NCI-H2227 (cell line): ENCODE results near the gene ZNHIT2.
A peak's percentile ranks its signal among the peaks of the same experiment; 100 is the strongest.
"Not testable (repeated sequence)": the region's sequence is repeated elsewhere in the genome, so short reads cannot be mapped to it uniquely, and the experiment has no call there.

Source experiments
- DNase-seq: peaks from one replicate; lab custom pipeline; 2025; ENCODE audit not compliant: unreplicated experiment; lab: John Stamatoyannopoulos, UW

ZNHIT2 gene

DNA sequence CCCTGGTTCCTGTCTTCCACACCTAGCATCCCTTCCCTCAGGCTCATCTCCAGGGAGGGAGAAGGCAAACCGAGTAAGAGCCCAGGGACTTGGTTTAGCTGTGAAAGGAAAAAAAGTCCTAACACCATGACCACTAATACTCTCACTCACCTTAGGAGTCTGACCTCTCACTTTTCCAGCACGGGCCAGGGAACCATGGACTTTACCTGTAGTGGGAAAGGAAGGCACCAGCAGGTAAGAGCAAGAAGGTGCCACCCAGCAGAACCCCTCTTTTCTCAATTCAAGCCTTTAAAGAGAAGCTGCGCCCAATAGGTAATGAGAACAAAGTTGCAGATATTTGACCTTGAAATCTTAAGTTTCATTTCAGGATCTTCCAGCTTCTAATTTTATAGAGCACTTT lies 3.3 kb upstream of the ZNHIT2 start:
- DNase-seq: no peak

GRCh38 chr11:65119670-65119995 lies 2.1 kb upstream of the ZNHIT2 start:
- no peak for DNase-seq

GRCh38 chr11:65118891-65119669 lies 1.6 kb upstream of the ZNHIT2 start:
- DNase-seq: not testable (repeated sequence)

DNA sequence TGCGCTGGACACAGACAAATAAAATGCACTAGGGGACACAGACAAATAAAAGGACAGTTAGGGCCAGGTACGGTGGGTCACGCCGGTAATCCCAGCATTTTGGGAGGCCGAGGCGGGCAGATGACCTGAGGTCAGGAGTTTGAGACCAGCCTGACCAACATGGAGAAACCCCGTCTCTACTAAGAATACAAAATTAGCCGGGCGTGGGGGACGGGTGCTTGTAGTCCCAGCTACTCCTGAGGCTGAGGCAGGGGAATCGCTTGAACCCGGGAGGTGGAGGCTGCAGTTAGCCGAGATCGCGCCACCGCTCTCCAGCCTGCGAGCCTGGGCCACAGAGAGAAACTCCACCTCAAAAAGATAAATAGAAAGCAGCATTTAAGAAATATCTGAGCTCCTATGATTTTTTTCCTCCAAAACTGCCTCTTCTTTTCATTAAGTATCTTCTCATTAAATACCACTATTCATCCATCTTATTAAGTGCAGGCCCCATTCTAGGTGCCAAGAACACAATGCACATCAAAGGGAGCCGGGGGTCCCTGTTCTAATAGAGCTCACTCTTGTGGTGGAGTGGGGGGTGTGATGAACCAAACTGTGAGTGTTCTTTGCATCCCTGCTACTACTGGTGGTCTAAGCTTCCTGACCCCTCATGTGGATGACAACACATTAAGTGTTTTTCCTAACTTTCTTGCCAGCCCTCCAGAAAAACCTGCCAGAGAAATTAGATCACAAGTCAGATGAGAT lies 766 bp upstream of the ZNHIT2 start:
- DNase-seq: no peak

- peak; percentile 58 for DNase-seq
Observed at GRCh38 chr11:65116370-65117205, 913 bp downstream of the ZNHIT2 start.

DNA sequence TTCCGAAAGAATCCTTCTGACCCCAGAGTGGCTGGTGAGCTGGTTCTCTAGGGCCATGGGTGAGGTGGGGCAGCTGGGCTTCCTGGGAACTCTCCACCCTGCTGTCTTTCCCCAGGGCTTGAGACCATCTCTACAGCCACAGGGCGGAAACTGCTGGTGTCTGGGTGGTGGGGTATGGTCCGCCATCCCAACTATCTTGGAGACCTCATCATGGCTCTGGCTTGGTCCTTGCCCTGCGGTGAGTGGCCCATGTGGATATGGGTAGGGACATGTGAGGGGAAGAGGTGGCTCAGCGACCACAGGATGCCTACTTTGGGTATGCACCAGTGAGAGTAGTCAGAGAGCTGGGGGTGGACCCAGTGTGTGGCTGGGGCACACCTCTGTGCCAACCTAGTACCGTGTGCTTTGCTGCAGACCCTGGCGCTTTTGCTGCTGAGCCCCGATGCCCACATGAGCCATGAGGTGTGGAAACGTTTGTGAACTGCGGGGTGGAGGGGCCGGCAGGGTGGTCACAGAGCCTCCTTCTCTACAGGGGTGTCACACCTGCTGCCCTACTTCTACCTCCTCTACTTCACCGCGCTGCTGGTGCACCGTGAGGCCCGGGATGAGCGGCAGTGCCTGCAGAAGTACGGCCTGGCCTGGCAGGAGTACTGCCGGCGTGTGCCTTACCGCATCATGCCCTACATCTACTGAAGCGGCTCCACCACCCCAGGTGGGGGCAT lies 2.0 kb downstream of the ZNHIT2 start:
- no peak for DNase-seq

GRCh38 chr11:65114538-65115171 lies 2.8 kb downstream of the ZNHIT2 start:
- no peak for DNase-seq

DNA sequence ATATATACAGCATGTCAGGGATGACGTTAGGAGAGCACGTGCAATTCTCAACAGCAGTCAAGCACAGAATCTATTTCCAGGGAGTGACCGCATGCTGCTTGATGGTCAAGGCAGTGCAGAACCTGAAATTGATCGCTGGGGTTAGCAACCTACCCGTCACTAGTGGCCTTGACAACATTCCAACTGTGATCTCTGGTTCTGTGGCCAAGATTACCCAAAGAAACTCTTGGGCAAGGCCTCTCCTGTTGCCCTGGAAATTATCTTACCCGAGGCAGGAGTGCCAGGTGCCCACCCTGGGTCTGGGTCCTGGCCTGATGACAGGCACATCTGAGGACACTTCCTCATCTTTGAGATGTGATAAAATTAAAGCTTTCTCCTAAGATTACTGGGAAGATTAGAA lies 3.7 kb downstream of the ZNHIT2 start:
- DNase-seq: no peak

GRCh38 chr11:65113361-65113756 lies 4.1 kb downstream of the ZNHIT2 start:
- no peak for DNase-seq

DNA sequence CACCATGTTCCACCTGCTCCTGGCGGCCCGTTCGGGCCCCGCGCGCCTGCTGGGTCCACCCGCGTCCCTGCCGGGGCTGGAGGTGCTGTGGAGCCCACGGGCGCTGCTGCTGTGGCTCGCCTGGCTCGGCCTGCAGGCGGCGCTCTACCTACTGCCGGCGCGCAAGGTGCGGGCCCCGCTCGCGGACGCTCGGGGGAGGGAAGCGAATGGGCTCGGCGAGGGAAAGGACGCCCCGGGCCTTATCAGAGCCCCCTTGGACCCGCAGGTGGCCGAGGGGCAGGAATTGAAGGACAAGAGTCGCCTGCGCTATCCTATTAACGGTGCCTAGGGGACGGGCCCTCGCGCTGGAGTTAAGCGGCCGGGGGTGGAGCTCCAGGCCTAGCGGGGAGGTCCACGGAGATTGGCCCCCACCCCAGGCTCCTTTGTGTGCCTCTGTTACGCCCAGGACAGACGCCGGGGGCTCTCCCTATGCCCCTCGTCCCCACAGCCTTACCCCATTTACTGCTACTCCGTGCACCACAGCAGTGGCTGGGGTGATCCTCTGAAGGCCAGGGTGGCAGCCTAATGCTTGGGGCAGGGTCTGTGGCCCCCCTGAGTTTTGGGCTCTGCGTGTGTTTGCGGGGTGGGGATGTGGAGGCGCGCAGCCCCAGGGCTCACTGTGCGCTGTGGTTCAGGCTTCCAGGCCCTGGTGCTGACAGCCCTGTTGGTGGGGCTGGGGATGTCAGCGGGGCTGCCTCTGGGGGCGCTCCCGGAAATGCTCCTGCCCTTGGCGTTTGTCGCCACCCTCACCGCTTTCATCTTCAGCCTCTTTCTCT lies 4.7 kb downstream of the ZNHIT2 start:
- DNase-seq: peak; percentile 82

- peak; percentile 98 for DNase-seq
Observed at GRCh38 chr11:65111744-65112545, 5.6 kb downstream of the ZNHIT2 start, which contains the start of gene TM7SF2. Gene TM7SF2, plus strand, starts transcription at chr11:65111872. Its CDS starts 144 bp downstream, at chr11:65112016.

- DNase-seq: no peak
Observed at GRCh38 chr11:65111159-65111743, 6.2 kb downstream of the ZNHIT2 start.

DNA sequence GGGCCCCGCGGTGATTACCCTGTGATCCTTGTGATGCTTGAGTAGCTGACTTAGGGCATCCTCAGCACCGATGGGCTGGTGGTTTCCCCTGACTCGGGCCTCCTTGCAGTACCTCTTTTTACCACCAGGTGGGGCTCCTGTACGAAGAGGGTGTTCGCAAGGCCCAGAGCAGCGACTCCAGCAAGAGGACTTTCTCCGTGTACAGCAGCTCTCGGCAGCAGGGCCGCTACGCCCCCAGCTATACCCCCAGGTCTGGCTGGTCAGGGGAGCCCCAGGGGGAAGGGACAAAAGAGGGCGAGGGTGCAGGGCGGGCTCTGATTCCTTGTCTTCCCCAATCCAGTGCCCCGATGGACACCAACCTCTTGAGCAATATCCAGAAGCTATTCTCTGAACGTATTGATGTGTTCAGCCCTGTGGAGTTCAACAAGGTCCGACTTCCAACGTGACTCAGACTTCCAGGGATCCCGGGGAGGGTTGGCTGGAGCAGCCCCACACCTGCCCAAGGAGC lies 7.1 kb downstream of the ZNHIT2 start:
- peak; percentile 94 for DNase-seq

GRCh38 chr11:65109231-65110198 lies 8.0 kb downstream of the ZNHIT2 start:
- DNase-seq: no peak

DNA sequence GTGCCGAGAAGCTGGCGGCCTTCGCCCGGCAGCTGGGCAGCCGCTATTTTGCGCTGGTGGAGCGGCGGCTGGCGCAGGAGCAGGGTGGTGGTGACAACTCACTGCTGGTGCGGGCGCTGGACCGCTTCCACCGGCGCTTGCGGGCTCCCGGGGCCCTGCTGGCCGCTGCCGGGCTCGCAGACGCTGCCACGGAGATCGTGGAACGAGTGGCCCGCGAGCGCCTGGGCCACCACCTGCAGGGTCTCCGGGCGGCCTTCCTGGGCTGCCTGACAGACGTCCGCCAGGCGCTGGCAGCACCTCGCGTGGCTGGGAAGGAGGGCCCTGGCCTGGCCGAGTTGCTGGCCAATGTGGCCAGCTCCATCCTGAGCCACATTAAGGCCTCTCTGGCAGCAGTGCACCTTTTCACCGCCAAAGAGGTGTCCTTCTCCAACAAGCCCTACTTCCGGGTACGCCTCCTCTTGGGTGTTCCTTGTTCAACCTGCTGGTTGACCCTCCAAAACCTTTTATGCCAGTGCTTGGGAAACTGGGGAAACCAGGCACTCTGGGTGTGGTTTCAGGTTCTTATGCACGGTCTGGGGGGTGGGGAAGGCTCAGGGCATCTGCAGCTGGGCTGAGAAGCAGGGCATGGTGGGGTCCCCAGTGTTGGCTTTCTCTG lies 8.9 kb downstream of the ZNHIT2 start:
- no peak for DNase-seq

- DNase-seq: no peak
Observed at GRCh38 chr11:65107751-65108468, 9.6 kb downstream of the ZNHIT2 start.
